ENCODE results near the gene GBE1.
A peak's percentile ranks its signal among the peaks of the same experiment; 100 is the strongest.
"Not testable (repeated sequence)": the region's sequence is repeated elsewhere in the genome, so short reads cannot be mapped to it uniquely, and the experiment has no call there.

Gene GBE1

GRCh38 chr3:81518945-81519344 is 242.5 kb downstream of the GBE1 start:
- no peak for DNase-seq

GRCh38 chr3:81516042-81516441 is 245.4 kb downstream of the GBE1 start:
- no peak for DNase-seq

- no peak for DNase-seq
These were observed 247.9 kb downstream of the GBE1 start for GRCh38 chr3:81513591-81513990.

- DNase-seq, result no peak
These were observed 258.4 kb downstream of the GBE1 start for GRCh38 chr3:81503026-81503425.

- no peak for DNase-seq
These were observed 259.2 kb downstream of the GBE1 start for GRCh38 chr3:81502236-81502635.

GRCh38 chr3:81500039-81500438 is 261.4 kb downstream of the GBE1 start:
- no peak for DNase-seq

- DNase-seq, result no peak
These were observed 263.7 kb downstream of the GBE1 start for GRCh38 chr3:81497572-81498251.

- no peak for DNase-seq
These were observed 264.9 kb downstream of the GBE1 start for GRCh38 chr3:81496407-81497104.

- DNase-seq, result not testable (repeated sequence)
These were observed 269.0 kb downstream of the GBE1 start for GRCh38 chr3:81492471-81492870.

GRCh38 chr3:81492040-81492439 is 269.4 kb downstream of the GBE1 start:
- DNase-seq, result no peak

GRCh38 chr3:81490541-81491288 is 270.7 kb downstream of the GBE1 start:
- peak; percentile 49 to 64 for DNase-seq

- DNase-seq, result no peak
These were observed 276.0 kb downstream of the GBE1 start for GRCh38 chr3:81485444-81485865.

GRCh38 chr3:81484520-81484919 is 276.9 kb downstream of the GBE1 start:
- no peak for DNase-seq

- DNase-seq, result no peak
These were observed 278.4 kb downstream of the GBE1 start for GRCh38 chr3:81483046-81483445.

GRCh38 chr3:81477740-81478139 is 283.7 kb downstream of the GBE1 start:
- DNase-seq, result no peak

GRCh38 chr3:81476692-81477091 is 284.8 kb downstream of the GBE1 start:
- no peak for DNase-seq

GRCh38 chr3:81472600-81473362 is 288.7 kb downstream of the GBE1 start:
- no peak for DNase-seq

GRCh38 chr3:81470524-81471278 is 290.7 kb downstream of the GBE1 start:
- DNase-seq, result no peak

- DNase-seq, result no peak
These were observed 293.1 kb downstream of the GBE1 start for GRCh38 chr3:81468391-81468790.

- no peak for DNase-seq
These were observed 295.3 kb downstream of the GBE1 start for GRCh38 chr3:81466201-81466560.

GRCh38 chr3:81465510-81466200 is 295.8 kb downstream of the GBE1 start:
- DNase-seq, result no peak

- no peak for DNase-seq
These were observed 297.7 kb downstream of the GBE1 start for GRCh38 chr3:81463781-81464180.
